HEK293 (cell line): Measurements from ENCODE around the gene YPEL5.
A peak's percentile ranks its signal among the peaks of the same experiment; 100 is the strongest.

Source experiments
- ATF2 ChIP-seq: fragments of 450-650 bp; formaldehyde crosslinking; IDR thresholded peaks from 2 replicates; pipeline ENCODE4 v1.5.1; 2016; ENCODE audit warnings: missing biosample characterization, missing genetic modification characterization, low read depth
- BCL11B ChIP-seq: fragments of 450-650 bp; formaldehyde crosslinking; IDR thresholded peaks from 2 replicates; pipeline ENCODE4 v1.5.1; 2016; ENCODE audit warnings: low read depth, missing biosample characterization, missing genetic modification characterization
- GLI4 ChIP-seq: fragments of 450-650 bp; formaldehyde crosslinking; IDR thresholded peaks from 2 replicates; pipeline ENCODE4 v1.5.1; 2016; ENCODE audit warnings: missing biosample characterization, missing genetic modification characterization
- KLF16 ChIP-seq: fragments of 450-650 bp; formaldehyde crosslinking; IDR thresholded peaks from 2 replicates; pipeline ENCODE4 v1.5.1; 2017; ENCODE audit warnings: missing biosample characterization, missing genetic modification characterization
- SALL2 ChIP-seq: fragments of 450-650 bp; formaldehyde crosslinking; IDR thresholded peaks from 2 replicates; pipeline ENCODE4 v1.5.0; 2017; ENCODE audit warnings: missing biosample characterization, mild to moderate bottlenecking, missing genetic modification characterization, borderline replicate concordance
- SCRT1 ChIP-seq: fragments of 450-650 bp; formaldehyde crosslinking; IDR thresholded peaks from 2 replicates; pipeline ENCODE4 v1.5.1; 2016; ENCODE audit warnings: missing biosample characterization, missing genetic modification characterization, borderline replicate concordance
- SETDB1 ChIP-seq: IDR thresholded peaks from one replicate; pipeline ENCODE4 v1.6.1; 2017; ENCODE audit warnings: mild to moderate bottlenecking, low read length, moderate library complexity, mixed read lengths; ENCODE audit not compliant: insufficient read length
- ZBTB10 ChIP-seq: fragments of 450-650 bp; formaldehyde crosslinking; IDR thresholded peaks from 2 replicates; pipeline ENCODE4 v1.5.1; 2016; ENCODE audit warnings: missing biosample characterization, missing genetic modification characterization
- ZBTB17 ChIP-seq: fragments of 450-650 bp; formaldehyde crosslinking; IDR thresholded peaks from 2 replicates; pipeline ENCODE4 v1.5.1; 2016; ENCODE audit warnings: missing biosample characterization, missing genetic modification characterization
- ZBTB20 ChIP-seq: fragments of 450-650 bp; formaldehyde crosslinking; IDR thresholded peaks from 2 replicates; pipeline ENCODE4 v1.5.1; 2016; ENCODE audit warnings: missing biosample characterization, missing genetic modification characterization
- ZBTB8A ChIP-seq: fragments of 450-650 bp; formaldehyde crosslinking; IDR thresholded peaks from 2 replicates; pipeline ENCODE4 v1.5.1; 2016; ENCODE audit warnings: missing biosample characterization, missing genetic modification characterization
- ZFP41 ChIP-seq: fragments of 450-650 bp; formaldehyde crosslinking; IDR thresholded peaks from 2 replicates; pipeline ENCODE4 v1.5.1; 2016; ENCODE audit warnings: missing biosample characterization, missing genetic modification characterization, borderline replicate concordance
- ZNF155 ChIP-seq: fragments of 450-650 bp; formaldehyde crosslinking; IDR thresholded peaks from 2 replicates; pipeline ENCODE4 v1.5.1; 2016; ENCODE audit warnings: missing biosample characterization, missing genetic modification characterization
- ZNF16 ChIP-seq: fragments of 450-650 bp; formaldehyde crosslinking; IDR thresholded peaks from 2 replicates; pipeline ENCODE4 v1.5.1; 2016; ENCODE audit warnings: low read depth, missing biosample characterization, missing genetic modification characterization
- ZNF202 ChIP-seq: fragments of 450-650 bp; formaldehyde crosslinking; IDR thresholded peaks from 2 replicates; pipeline ENCODE4 v1.5.1; 2016; ENCODE audit warnings: missing biosample characterization, missing genetic modification characterization, borderline replicate concordance
- ZNF211 ChIP-seq: fragments of 450-650 bp; formaldehyde crosslinking; IDR thresholded peaks from 2 replicates; pipeline ENCODE4 v1.5.1; 2016; ENCODE audit warnings: low read depth, missing biosample characterization, missing genetic modification characterization
- ZNF221 ChIP-seq: fragments of 450-650 bp; formaldehyde crosslinking; IDR thresholded peaks from 2 replicates; pipeline ENCODE4 v1.5.1; 2017; ENCODE audit warnings: missing biosample characterization, missing genetic modification characterization, borderline replicate concordance
- ZNF223 ChIP-seq: fragments of 450-650 bp; formaldehyde crosslinking; IDR thresholded peaks from 2 replicates; pipeline ENCODE4 v1.5.1; 2016; ENCODE audit warnings: missing biosample characterization, missing genetic modification characterization
- ZNF24 ChIP-seq: fragments of 450-650 bp; formaldehyde crosslinking; IDR thresholded peaks from 2 replicates; pipeline ENCODE4 v1.5.1; 2016; ENCODE audit warnings: missing biosample characterization, missing genetic modification characterization
- ZNF280D ChIP-seq: fragments of 450-650 bp; formaldehyde crosslinking; IDR thresholded peaks from 2 replicates; pipeline ENCODE4 v1.5.1; 2016; ENCODE audit warnings: missing biosample characterization, missing genetic modification characterization
- ZNF366 ChIP-seq: fragments of 450-650 bp; formaldehyde crosslinking; conservative IDR thresholded peaks from 2 replicates; pipeline ENCODE4 v1.5.1; 2016; ENCODE audit warnings: missing biosample characterization, missing genetic modification characterization
- ZNF433 ChIP-seq: fragments of 450-650 bp; formaldehyde crosslinking; IDR thresholded peaks from 2 replicates; pipeline ENCODE4 v1.5.1; 2016; ENCODE audit warnings: missing biosample characterization, missing genetic modification characterization, low read depth
- ZNF555 ChIP-seq: fragments of 450-650 bp; formaldehyde crosslinking; conservative IDR thresholded peaks from 2 replicates; pipeline ENCODE4 v1.5.1; 2017; ENCODE audit warnings: missing biosample characterization, mild to moderate bottlenecking, missing genetic modification characterization, inconsistent platforms
- ZNF561 ChIP-seq: fragments of 450-650 bp; IDR thresholded peaks from 2 replicates; pipeline ENCODE4 v1.5.1; 2018; ENCODE audit warnings: missing biosample characterization, missing genetic modification characterization, borderline replicate concordance
- ZNF626 ChIP-seq: fragments of 450-650 bp; sonication (Bioruptor Pico); formaldehyde crosslinking; IDR thresholded peaks from 2 replicates; pipeline ENCODE4 v1.5.1; 2018; ENCODE audit warnings: missing biosample characterization, missing genetic modification characterization, inconsistent platforms
- ZNF629 ChIP-seq: fragments of 450-650 bp; formaldehyde crosslinking; IDR thresholded peaks from 2 replicates; pipeline ENCODE4 v1.5.1; 2017; ENCODE audit warnings: missing biosample characterization, missing genetic modification characterization
- ZNF645 ChIP-seq: fragments of 450-650 bp; formaldehyde crosslinking; IDR thresholded peaks from 2 replicates; pipeline ENCODE4; 2016; ENCODE audit warnings: missing biosample characterization, missing genetic modification characterization
- ZNF658 ChIP-seq: fragments of 450-650 bp; formaldehyde crosslinking; IDR thresholded peaks from 2 replicates; pipeline ENCODE4; 2016; ENCODE audit warnings: missing biosample characterization, missing genetic modification characterization
- ZNF660 ChIP-seq: fragments of 450-650 bp; IDR thresholded peaks from 2 replicates; pipeline ENCODE4 v1.5.1; 2018; ENCODE audit warnings: missing biosample characterization, mild to moderate bottlenecking, missing genetic modification characterization
- ZNF664 ChIP-seq: fragments of 450-650 bp; formaldehyde crosslinking; IDR thresholded peaks from 2 replicates; pipeline ENCODE4 v1.5.1; 2016; ENCODE audit warnings: missing biosample characterization, missing genetic modification characterization
- ZNF670 ChIP-seq: fragments of 450-650 bp; formaldehyde crosslinking; IDR thresholded peaks from 2 replicates; pipeline ENCODE4 v1.5.1; 2016; ENCODE audit warnings: missing biosample characterization, missing genetic modification characterization, low read depth
- ZNF701 ChIP-seq: fragments of 450-650 bp; formaldehyde crosslinking; IDR thresholded peaks from 2 replicates; pipeline ENCODE4 v1.5.1; 2016; ENCODE audit warnings: missing biosample characterization, missing genetic modification characterization
- ZNF791 ChIP-seq: fragments of 450-650 bp; formaldehyde crosslinking; IDR thresholded peaks from 2 replicates; pipeline ENCODE4 v1.5.1; 2016; ENCODE audit warnings: missing biosample characterization, missing genetic modification characterization

Gene YPEL5

GRCh38 chr2:30147715-30148610 is 1.2 kb downstream of the YPEL5 start (continued):
- TF ChIP-seq ZBTB8A (tag by site-specific recombination): 0 out of 2 replicates have a peak, but pooled peaks have one; percentile 22
- TF ChIP-seq ZNF561 (tag by site-specific recombination): 0 out of 2 replicates have a peak, but pooled peaks have one; percentile 26
- no peak for TF ChIP-seq ZNF223 (tag by site-specific recombination)
- no peak for TF ChIP-seq ZNF664
- TF ChIP-seq ZNF791: no peak
- TF ChIP-seq ZNF16 (tag by site-specific recombination): no peak
- no peak for TF ChIP-seq ZBTB20 (tag by site-specific recombination)
- no peak for TF ChIP-seq ZNF555 (tag by site-specific recombination)
- no peak for TF ChIP-seq ZNF155
- no peak for TF ChIP-seq ZNF221
- no peak for TF ChIP-seq ZNF280D
- TF ChIP-seq ZNF701 (tag by site-specific recombination): no peak
- no peak for TF ChIP-seq BCL11B (tag by site-specific recombination)
- TF ChIP-seq SETDB1: no peak
- no peak for TF ChIP-seq ATF2
- no peak for TF ChIP-seq GLI4 (tag by site-specific recombination)
- TF ChIP-seq ZFP41 (tag by site-specific recombination): no peak
- no peak for TF ChIP-seq ZNF660
- no peak for TF ChIP-seq SALL2 (tag by site-specific recombination)
- TF ChIP-seq ZNF24: no peak
- TF ChIP-seq ZNF366 (tag by site-specific recombination): no peak
- TF ChIP-seq ZNF433 (tag by site-specific recombination): no peak
- TF ChIP-seq ZNF211: no peak
- no peak for TF ChIP-seq ZNF202 (tag by site-specific recombination)
- no peak for TF ChIP-seq ZNF645 (tag by site-specific recombination)
- TF ChIP-seq ZNF658 (tag by site-specific recombination): no peak
- TF ChIP-seq SCRT1 (tag by site-specific recombination): no peak
- TF ChIP-seq KLF16: no peak
- no peak for TF ChIP-seq ZBTB17 (tag by site-specific recombination)
- no peak for TF ChIP-seq ZNF670
- no peak for TF ChIP-seq ZNF626 (tag by site-specific recombination)
- no peak for TF ChIP-seq ZBTB10 (tag by site-specific recombination)
- TF ChIP-seq ZNF629 (tag by site-specific recombination): no peak
